Right atrium auricular region (tissue), 2 donors: ENCODE data around the gene SLC12A4. TPM values are rescaled to one million over a fixed set of nuclear protein-coding genes. Genes with fewer than 3 reads are reported as not detected.

Source experiments
- DNase-seq: peaks from one replicate; pipeline ENCODE4 v3.0.0-alpha.2; 2019; ENCODE audit warnings: low spot score
- H3K27ac ChIP-seq, 2 donors: fragments of 200-600 bp; sonication (generic); 1 replicate in 1 of 2; 2 replicates in 1 of 2; pipeline ENCODE4 v1.5.1; 2016 to 2019
- H3K27me3 ChIP-seq, 2 donors: fragments of 200-600 bp; sonication (generic); one replicate each; pipeline versions ENCODE4 v1.5.1 to v1.6.0; 2017 to 2019
- H3K36me3 ChIP-seq: fragments of 200-600 bp; sonication (generic); one replicate; pipeline ENCODE4 v1.5.1; 2016
- H3K4me1 ChIP-seq, 2 donors: fragments of 200-600 bp; sonication (generic); one replicate each; pipeline versions ENCODE4 v1.5.1 to v1.6.0; 2017 to 2019
- H3K4me3 ChIP-seq, 2 donors: fragments of 200-600 bp; sonication (generic); 1 replicate in 1 of 2; 2 replicates in 1 of 2; pipeline ENCODE4 v1.5.1; 2017 to 2019; ENCODE audit warnings: mild to moderate bottlenecking in 1 of 2, moderate library complexity in 1 of 2
- H3K9me3 ChIP-seq, 2 donors: fragments of 200-600 bp; sonication (generic); one replicate each; pipeline ENCODE4 v1.5.1; 2019
- total RNA-seq, 2 donors: library from RNA; depleted of rRNA; stranded (reverse); fragments of >200 nt; gene quantifications; one replicate each; pipeline ENCODE4 v1.1.0, GENCODE V29; 2016
- TF ChIP-seq, protein P1 (sequence below), 2 donors: fragments of 200-600 bp; sonication (generic); IDR thresholded peaks; one replicate each; pipeline ENCODE4 v1.5.1; 2019; ENCODE audit warnings: antibody characterized with exemption in 2 of 2

Gene SLC12A4
- total RNA-seq, 2 donors from 2014 or later = 39.5 to 85.9 TPM

DNA sequence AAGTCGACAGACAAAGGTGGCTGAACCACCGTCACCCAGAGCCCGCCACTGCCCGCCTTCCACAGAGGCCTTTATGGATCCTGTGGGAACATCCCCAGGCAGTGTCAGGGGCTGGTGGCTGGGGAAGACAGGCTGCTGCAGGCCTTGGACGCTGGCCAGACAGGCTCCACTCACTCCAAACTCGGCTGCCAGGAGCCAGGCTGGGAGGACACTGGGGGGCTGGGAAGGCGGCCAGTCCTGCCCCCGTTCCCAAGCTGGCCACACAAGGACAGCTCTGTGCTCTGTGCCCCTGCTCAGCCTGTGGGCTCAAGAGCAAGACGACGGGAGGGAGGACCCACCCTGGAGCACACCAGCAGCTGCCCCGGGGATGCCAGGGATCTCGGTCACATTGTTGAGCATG is 17.0 kb downstream of the SLC12A4 start:
- Histone ChIP-seq H3K36me3 (peaks cover 99% of the 10 kb centered on the region), H3K4me3 (no peak overlapping the region), H3K4me1 (peaks cover 0 to 29% of the 10 kb centered on the region in 2 donors), H3K9me3 (no peaks in the 10 kb centered on the region), H3K27ac (peak overlapping the region; percentile 34 to 39), H3K27me3 (no peaks in the 10 kb centered on the region)
- no peak for DNase-seq
- TF ChIP-seq, protein P1, sequence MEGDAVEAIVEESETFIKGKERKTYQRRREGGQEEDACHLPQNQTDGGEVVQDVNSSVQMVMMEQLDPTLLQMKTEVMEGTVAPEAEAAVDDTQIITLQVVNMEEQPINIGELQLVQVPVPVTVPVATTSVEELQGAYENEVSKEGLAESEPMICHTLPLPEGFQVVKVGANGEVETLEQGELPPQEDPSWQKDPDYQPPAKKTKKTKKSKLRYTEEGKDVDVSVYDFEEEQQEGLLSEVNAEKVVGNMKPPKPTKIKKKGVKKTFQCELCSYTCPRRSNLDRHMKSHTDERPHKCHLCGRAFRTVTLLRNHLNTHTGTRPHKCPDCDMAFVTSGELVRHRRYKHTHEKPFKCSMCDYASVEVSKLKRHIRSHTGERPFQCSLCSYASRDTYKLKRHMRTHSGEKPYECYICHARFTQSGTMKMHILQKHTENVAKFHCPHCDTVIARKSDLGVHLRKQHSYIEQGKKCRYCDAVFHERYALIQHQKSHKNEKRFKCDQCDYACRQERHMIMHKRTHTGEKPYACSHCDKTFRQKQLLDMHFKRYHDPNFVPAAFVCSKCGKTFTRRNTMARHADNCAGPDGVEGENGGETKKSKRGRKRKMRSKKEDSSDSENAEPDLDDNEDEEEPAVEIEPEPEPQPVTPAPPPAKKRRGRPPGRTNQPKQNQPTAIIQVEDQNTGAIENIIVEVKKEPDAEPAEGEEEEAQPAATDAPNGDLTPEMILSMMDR (IDR thresholded peaks at IDR 0.05) = no peak

DNA sequence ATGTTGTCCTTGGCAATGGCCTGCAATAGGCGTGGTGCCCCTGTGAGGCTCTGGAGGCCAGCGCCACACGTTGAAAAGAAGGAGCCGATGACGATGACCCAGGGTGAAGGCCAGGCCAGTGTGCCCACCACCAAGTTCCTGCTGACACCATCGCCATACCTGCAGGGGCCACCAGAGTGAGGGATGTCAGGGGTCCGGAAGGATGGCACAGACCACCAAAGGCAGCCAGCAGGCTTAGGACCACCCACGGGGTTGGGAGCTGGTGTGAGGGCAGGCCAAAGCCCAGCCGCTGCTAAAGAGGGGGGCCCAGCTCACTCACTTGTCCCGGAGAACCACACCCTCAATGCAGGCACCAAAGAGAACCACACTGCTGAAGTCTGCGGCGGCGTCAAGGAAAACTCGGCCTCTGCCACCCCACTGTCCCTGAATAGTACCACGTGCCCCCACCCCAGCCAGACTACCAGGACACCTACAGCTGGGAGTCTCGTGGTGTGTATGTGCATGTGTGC is 18.0 kb downstream of the SLC12A4 start:
- Histone ChIP-seq H3K36me3 (peaks cover 100% of the 10 kb centered on the region), H3K9me3 (no peaks in the 10 kb centered on the region), H3K27me3 (no peaks in the 10 kb centered on the region), H3K4me3 (no peak overlapping the region), H3K27ac (no peak overlapping the region), H3K4me1 (peaks cover 0 to 40% of the 10 kb centered on the region in 2 donors)
- no peak for DNase-seq
- TF ChIP-seq, protein P1 (IDR thresholded peaks at IDR 0.05) = no peak

DNA sequence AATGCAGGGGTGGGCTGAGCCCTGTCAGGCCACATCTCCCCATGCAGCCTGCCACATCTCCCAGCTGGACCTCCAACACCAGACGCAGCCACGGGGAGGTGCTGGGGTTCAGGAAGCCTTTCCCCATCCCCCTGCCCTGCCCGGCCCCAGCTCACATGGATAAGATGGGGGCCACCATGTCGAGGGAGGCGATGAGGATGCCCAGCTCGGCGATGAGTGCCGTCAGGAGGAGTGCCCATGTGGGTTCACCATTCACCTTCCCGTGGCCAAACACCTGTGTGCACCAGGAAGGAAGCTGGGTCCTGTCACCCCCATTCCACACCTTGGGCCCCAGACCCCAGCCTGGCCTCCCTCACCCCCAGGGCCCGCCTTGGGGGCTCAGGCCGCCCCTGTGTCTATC is 18.8 kb downstream of the SLC12A4 start:
- TF ChIP-seq, protein P1 (IDR thresholded peaks at IDR 0.05) = no peak
- Histone ChIP-seq H3K4me1 (peaks cover 0 to 47% of the 10 kb centered on the region in 2 donors), H3K9me3 (no peaks in the 10 kb centered on the region), H3K27me3 (no peaks in the 10 kb centered on the region), H3K4me3 (no peak overlapping the region), H3K36me3 (peaks cover 100% of the 10 kb centered on the region), H3K27ac (no peak overlapping the region)
- DNase-seq = no peak

GRCh38 chr16:67948015-67948414 is 20.4 kb downstream of the SLC12A4 start:
- Histone ChIP-seq H3K27me3 (no peaks in the 10 kb centered on the region), H3K4me1 (peaks cover 0 to 58% of the 10 kb centered on the region in 2 donors), H3K9me3 (no peaks in the 10 kb centered on the region), H3K4me3 (no peak overlapping the region), H3K36me3 (peaks cover 98% of the 10 kb centered on the region), H3K27ac (no peak overlapping the region)
- DNase-seq = no peak
- TF ChIP-seq, protein P1 (IDR thresholded peaks at IDR 0.05) = no peak

GRCh38 chr16:67946966-67947558 is 21.4 kb downstream of the SLC12A4 start:
- TF ChIP-seq, protein P1 (IDR thresholded peaks at IDR 0.05) = no peak
- peaks cover 98% of the 10 kb centered on the region for H3K36me3 ChIP-seq
- H3K27me3 ChIP-seq = no peaks in the 10 kb centered on the region
- H3K4me3 ChIP-seq = no peak overlapping the region
- H3K27ac ChIP-seq = no peak overlapping the region
- no peak for DNase-seq
- H3K4me1 ChIP-seq = peaks cover 0 to 64% of the 10 kb centered on the region in 2 donors
- H3K9me3 ChIP-seq = no peaks in the 10 kb centered on the region

DNA sequence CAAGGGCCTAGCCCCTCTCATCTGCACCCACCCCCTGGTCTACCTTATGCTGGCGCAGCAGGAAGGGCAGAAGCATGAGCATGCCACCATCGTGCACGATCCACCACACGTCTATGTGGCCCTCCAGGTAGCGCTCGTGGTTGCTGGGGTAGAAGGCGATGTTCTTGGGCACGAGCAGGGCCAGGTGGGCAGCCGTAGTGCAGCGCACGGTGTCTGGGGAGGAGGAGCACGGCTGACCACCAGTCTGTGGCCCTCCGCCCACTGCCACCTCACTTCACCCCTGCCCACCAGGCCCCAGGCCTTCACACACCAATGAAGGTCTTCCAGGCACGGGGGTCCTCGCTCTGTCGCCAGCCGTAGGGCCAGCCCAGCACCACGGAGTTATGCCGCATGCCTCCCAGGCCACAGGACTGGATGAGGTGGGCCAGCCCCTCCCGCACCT is 22.3 kb downstream of the SLC12A4 start:
- no peaks in the 10 kb centered on the region for H3K27me3 ChIP-seq

More for the DNA sequence above, 22.3 kb downstream of the SLC12A4 start:
- TF ChIP-seq, protein P1 (IDR thresholded peaks at IDR 0.05) = no peak
- Histone ChIP-seq H3K4me3 (no peak overlapping the region), H3K9me3 (no peaks in the 10 kb centered on the region), H3K27ac (no peak overlapping the region), H3K4me1 (peaks cover 0 to 59% of the 10 kb centered on the region in 2 donors), H3K36me3 (peaks cover 96% of the 10 kb centered on the region)
- no peak for DNase-seq
